Endometrium (tissue), 2 donors: ENCODE measurements around the gene SNX25.
"Not testable (repeated sequence)": the region's sequence is repeated elsewhere in the genome, so short reads cannot be mapped to it uniquely, and the experiment has no call there.

Experiments used
- FAIRE-seq: peaks from 2 replicates; lab custom pipeline; 2012; peaks lifted over from hg19 to GRCh38; lab: Jason Lieb, UNC
- donor health status: control.
- donor health status: control.

The SNX25 gene

GRCh38 chr4:185209031-185209851 lies at the start of gene SNX25:
SNX25 (plus strand) TSS chr4:185209598; CDS start chr4:185209827, 229 bp downstream.
- FAIRE-seq = no peak

- no peak for FAIRE-seq
Measured at GRCh38 chr4:185165605-185166063, 43.8 kb upstream of the SNX25 start.

GRCh38 chr4:185167234-185167633 lies 42.2 kb upstream of the SNX25 start:
- FAIRE-seq = no peak

GRCh38 chr4:185171373-185172071 lies 37.9 kb upstream of the SNX25 start:
- no peak for FAIRE-seq

- FAIRE-seq = no peak
Measured at GRCh38 chr4:185179488-185179887, 29.9 kb upstream of the SNX25 start.

- FAIRE-seq = no peak
Measured at GRCh38 chr4:185182239-185182638, 27.2 kb upstream of the SNX25 start.

GRCh38 chr4:185183622-185184281 lies 25.6 kb upstream of the SNX25 start:
- FAIRE-seq = peak; percentile 72

- FAIRE-seq = no peak
Measured at GRCh38 chr4:185186769-185187168, 22.6 kb upstream of the SNX25 start.

GRCh38 chr4:185189606-185190305 lies 19.6 kb upstream of the SNX25 start:
- no peak for FAIRE-seq

GRCh38 chr4:185190306-185190856 lies 19.0 kb upstream of the SNX25 start:
- no peak for FAIRE-seq

GRCh38 chr4:185192059-185192458 lies 17.3 kb upstream of the SNX25 start:
- no peak for FAIRE-seq

GRCh38 chr4:185194924-185195888 lies 14.2 kb upstream of the SNX25 start:
- no peak for FAIRE-seq

- FAIRE-seq = no peak
Measured at GRCh38 chr4:185196437-185196836, 13.0 kb upstream of the SNX25 start.

GRCh38 chr4:185198189-185198588 lies 11.2 kb upstream of the SNX25 start:
- FAIRE-seq = not testable (repeated sequence)

- no peak for FAIRE-seq
Measured at GRCh38 chr4:185201977-185202962, 7.1 kb upstream of the SNX25 start.

- no peak for FAIRE-seq
Measured at GRCh38 chr4:185202984-185203485, 6.4 kb upstream of the SNX25 start.

GRCh38 chr4:185203486-185204237 lies 5.7 kb upstream of the SNX25 start, which contains the start of gene CFAP97:
CFAP97 (minus strand) TSS chr4:185204000; CDS start chr4:185191196, 12,804 bp downstream.
- no peak for FAIRE-seq

GRCh38 chr4:185204238-185204910 lies 5.0 kb upstream of the SNX25 start:
- FAIRE-seq = no peak
